ENCODE results near the gene EFR3B. TPM values are rescaled to one million over a fixed set of nuclear protein-coding genes. Genes with fewer than 3 reads are reported as not detected.

EFR3B gene
- total and polyA plus RNA-seq, 2 of the 13 experiments (the other 11 are each of a cell fraction or from before 2014, with no cell fraction given): 0.42 TPM

DNA sequence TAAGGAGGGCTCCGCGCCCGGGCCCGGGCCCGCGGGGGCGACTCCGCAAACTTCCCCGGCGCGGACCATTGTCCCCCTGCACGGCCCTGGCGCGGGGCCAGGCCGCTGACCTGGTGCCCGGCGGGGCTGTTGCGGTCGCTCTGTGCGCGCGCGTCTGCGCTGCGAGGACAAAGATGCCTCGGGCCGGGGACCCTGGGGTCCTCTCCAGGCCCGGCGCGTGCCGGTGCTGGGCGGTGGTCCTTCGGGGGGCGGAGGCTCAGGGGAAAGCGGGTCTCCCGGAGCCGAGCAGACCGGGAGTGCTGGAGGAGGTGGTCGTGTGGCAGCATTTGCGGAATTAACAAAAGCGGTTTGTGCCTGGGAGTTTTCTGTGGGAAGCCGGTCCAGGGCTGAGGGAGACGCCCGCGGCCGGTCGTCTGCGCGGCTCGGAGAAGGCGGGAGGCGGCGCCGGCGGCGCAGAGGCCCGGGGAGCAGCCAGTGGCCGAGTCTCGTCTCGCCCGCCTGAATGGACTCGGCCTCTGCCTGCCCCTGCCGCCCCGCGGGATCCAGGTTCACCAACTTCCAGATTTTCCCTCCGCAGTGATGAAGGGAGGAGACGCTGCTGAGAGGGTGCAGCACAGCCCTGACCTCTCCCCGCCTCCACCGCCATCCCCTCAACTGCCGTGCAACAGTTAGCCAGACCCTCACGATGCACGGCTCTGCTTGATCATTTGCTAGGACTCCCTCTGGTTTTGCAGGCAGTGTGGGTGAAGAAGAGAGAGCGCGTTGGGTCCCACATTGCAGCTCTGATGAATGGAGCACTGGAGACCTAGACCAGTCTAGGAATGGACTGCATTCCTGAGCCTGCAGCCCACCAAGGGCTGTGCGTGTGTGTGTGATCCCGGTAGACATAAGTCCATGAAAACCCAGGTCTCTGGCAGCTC lies 705 bp downstream of the EFR3B start (continued):
- TF ChIP-seq, protein P1, sequence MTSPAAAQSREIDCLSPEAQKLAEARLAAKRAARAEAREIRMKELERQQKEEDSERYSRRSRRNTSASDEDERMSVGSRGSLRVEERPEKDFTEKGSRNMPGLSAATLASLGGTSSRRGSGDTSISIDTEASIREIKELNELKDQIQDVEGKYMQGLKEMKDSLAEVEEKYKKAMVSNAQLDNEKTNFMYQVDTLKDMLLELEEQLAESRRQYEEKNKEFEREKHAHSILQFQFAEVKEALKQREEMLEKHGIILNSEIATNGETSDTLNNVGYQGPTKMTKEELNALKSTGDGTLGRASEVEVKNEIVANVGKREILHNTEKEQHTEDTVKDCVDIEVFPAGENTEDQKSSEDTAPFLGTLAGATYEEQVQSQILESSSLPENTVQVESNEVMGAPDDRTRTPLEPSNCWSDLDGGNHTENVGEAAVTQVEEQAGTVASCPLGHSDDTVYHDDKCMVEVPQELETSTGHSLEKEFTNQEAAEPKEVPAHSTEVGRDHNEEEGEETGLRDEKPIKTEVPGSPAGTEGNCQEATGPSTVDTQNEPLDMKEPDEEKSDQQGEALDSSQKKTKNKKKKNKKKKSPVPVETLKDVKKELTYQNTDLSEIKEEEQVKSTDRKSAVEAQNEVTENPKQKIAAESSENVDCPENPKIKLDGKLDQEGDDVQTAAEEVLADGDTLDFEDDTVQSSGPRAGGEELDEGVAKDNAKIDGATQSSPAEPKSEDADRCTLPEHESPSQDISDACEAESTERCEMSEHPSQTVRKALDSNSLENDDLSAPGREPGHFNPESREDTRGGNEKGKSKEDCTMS (CRISPR knock-in tag; conservative IDR thresholded peaks at IDR 0.05): no peak
- peak; percentile 50; the same call in 1 of the 2 replicates for TF ChIP-seq ZBTB14 (CRISPR knock-in tag; IDR thresholded peaks at IDR 0.05)
- no peak for TF ChIP-seq CBX5 (CRISPR knock-in tag; IDR thresholded peaks at IDR 0.05; ENCODE audit: borderline replicate concordance)
- no peak for TF ChIP-seq RARA (CRISPR knock-in tag; IDR thresholded peaks at IDR 0.05)
- TF ChIP-seq, protein P2, sequence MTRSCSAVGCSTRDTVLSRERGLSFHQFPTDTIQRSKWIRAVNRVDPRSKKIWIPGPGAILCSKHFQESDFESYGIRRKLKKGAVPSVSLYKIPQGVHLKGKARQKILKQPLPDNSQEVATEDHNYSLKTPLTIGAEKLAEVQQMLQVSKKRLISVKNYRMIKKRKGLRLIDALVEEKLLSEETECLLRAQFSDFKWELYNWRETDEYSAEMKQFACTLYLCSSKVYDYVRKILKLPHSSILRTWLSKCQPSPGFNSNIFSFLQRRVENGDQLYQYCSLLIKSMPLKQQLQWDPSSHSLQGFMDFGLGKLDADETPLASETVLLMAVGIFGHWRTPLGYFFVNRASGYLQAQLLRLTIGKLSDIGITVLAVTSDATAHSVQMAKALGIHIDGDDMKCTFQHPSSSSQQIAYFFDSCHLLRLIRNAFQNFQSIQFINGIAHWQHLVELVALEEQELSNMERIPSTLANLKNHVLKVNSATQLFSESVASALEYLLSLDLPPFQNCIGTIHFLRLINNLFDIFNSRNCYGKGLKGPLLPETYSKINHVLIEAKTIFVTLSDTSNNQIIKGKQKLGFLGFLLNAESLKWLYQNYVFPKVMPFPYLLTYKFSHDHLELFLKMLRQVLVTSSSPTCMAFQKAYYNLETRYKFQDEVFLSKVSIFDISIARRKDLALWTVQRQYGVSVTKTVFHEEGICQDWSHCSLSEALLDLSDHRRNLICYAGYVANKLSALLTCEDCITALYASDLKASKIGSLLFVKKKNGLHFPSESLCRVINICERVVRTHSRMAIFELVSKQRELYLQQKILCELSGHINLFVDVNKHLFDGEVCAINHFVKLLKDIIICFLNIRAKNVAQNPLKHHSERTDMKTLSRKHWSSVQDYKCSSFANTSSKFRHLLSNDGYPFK (CRISPR knock-in tag; IDR thresholded peaks at IDR 0.05; ENCODE audit: borderline replicate concordance): peak; percentile 26; the same call in 1 of the 2 replicates
- no peak for TF ChIP-seq ZNF224 (CRISPR knock-in tag; IDR thresholded peaks at IDR 0.05)
- TF ChIP-seq ZNF749 (CRISPR knock-in tag; IDR thresholded peaks at IDR 0.05; ENCODE audit: borderline replicate concordance): no peak
- no peak for TF ChIP-seq NR2F1 (CRISPR knock-in tag; IDR thresholded peaks at IDR 0.05)
- TF ChIP-seq, protein P3, sequence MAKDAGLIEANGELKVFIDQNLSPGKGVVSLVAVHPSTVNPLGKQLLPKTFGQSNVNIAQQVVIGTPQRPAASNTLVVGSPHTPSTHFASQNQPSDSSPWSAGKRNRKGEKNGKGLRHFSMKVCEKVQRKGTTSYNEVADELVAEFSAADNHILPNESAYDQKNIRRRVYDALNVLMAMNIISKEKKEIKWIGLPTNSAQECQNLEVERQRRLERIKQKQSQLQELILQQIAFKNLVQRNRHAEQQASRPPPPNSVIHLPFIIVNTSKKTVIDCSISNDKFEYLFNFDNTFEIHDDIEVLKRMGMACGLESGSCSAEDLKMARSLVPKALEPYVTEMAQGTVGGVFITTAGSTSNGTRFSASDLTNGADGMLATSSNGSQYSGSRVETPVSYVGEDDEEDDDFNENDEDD (CRISPR knock-in tag; IDR thresholded peaks at IDR 0.05; ENCODE audit: borderline replicate concordance): no peak
- TF ChIP-seq, protein P4, sequence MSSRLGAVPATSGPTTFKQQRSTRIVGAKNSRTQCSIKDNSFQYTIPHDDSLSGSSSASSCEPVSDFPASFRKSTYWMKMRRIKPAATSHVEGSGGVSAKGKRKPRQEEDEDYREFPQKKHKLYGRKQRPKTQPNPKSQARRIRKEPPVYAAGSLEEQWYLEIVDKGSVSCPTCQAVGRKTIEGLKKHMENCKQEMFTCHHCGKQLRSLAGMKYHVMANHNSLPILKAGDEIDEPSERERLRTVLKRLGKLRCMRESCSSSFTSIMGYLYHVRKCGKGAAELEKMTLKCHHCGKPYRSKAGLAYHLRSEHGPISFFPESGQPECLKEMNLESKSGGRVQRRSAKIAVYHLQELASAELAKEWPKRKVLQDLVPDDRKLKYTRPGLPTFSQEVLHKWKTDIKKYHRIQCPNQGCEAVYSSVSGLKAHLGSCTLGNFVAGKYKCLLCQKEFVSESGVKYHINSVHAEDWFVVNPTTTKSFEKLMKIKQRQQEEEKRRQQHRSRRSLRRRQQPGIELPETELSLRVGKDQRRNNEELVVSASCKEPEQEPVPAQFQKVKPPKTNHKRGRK (CRISPR knock-in tag; IDR thresholded peaks at IDR 0.05): 0 out of 2 replicates have a peak, but pooled peaks have one; percentile 57
- no peak for TF ChIP-seq FOXP1 (IDR thresholded peaks at IDR 0.05)
- TF ChIP-seq FOXP1 (CRISPR knock-in tag; IDR thresholded peaks at IDR 0.05): no peak
- TF ChIP-seq KLF12 (CRISPR knock-in tag; IDR thresholded peaks at IDR 0.05; ENCODE audit: borderline replicate concordance): no peak
- TF ChIP-seq, protein P5, sequence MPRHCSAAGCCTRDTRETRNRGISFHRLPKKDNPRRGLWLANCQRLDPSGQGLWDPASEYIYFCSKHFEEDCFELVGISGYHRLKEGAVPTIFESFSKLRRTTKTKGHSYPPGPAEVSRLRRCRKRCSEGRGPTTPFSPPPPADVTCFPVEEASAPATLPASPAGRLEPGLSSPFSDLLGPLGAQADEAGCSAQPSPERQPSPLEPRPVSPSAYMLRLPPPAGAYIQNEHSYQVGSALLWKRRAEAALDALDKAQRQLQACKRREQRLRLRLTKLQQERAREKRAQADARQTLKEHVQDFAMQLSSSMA (CRISPR knock-in tag; IDR thresholded peaks at IDR 0.05): no peak
- no peak for TF ChIP-seq RFXANK (CRISPR knock-in tag; IDR thresholded peaks at IDR 0.05)
- no peak for TF ChIP-seq ZNF674 (CRISPR knock-in tag; IDR thresholded peaks at IDR 0.05; ENCODE audit: low read depth)
- no peak for TF ChIP-seq RCOR2 (CRISPR knock-in tag; IDR thresholded peaks at IDR 0.05)
- TF ChIP-seq ZNF782 (CRISPR knock-in tag; IDR thresholded peaks at IDR 0.05; ENCODE audit: borderline replicate concordance): no peak
- no peak for TF ChIP-seq NFIC (IDR thresholded peaks at IDR 0.05; ENCODE audit: low read length)
